GM19193 (cell line): ENCODE data around the gene CDK14.

Source experiments
- POLR2A ChIP-seq: IDR thresholded peaks from 4 replicates; pipeline ENCODE4 v1.6.1; 2011; ENCODE audit not compliant: insufficient read depth, insufficient read length; ENCODE audit errors: extremely low read depth

Gene CDK14

GRCh38 chr7:90617442-90617841 is 21.3 kb downstream of the CDK14 start:
- no peak for TF ChIP-seq POLR2A

GRCh38 chr7:90618876-90619275 is 22.8 kb downstream of the CDK14 start:
- TF ChIP-seq POLR2A, result no peak

GRCh38 chr7:90621125-90621746 is 25.1 kb downstream of the CDK14 start:
- no peak for TF ChIP-seq POLR2A

- no peak for TF ChIP-seq POLR2A
Observed at GRCh38 chr7:90621747-90622140, 25.6 kb downstream of the CDK14 start.

- TF ChIP-seq POLR2A, result no peak
Observed at GRCh38 chr7:90622670-90623069, 26.5 kb downstream of the CDK14 start.

- no peak for TF ChIP-seq POLR2A
Observed at GRCh38 chr7:90624225-90624911, 28.2 kb downstream of the CDK14 start.

- TF ChIP-seq POLR2A, result no peak
Observed at GRCh38 chr7:90625051-90625450, 28.9 kb downstream of the CDK14 start.

- TF ChIP-seq POLR2A, result no peak
Observed at GRCh38 chr7:90625562-90625961, 29.4 kb downstream of the CDK14 start.

- no peak for TF ChIP-seq POLR2A
Observed at GRCh38 chr7:90626013-90626412, 29.9 kb downstream of the CDK14 start.

- no peak for TF ChIP-seq POLR2A
Observed at GRCh38 chr7:90629297-90629918, 33.3 kb downstream of the CDK14 start.

- TF ChIP-seq POLR2A, result no peak
Observed at GRCh38 chr7:90631502-90631901, 35.4 kb downstream of the CDK14 start.

GRCh38 chr7:90642978-90643377 is 46.9 kb downstream of the CDK14 start:
- TF ChIP-seq POLR2A, result no peak

GRCh38 chr7:90645784-90646183 is 49.7 kb downstream of the CDK14 start:
- TF ChIP-seq POLR2A, result no peak

- TF ChIP-seq POLR2A, result no peak
Observed at GRCh38 chr7:90648107-90648506, 52.0 kb downstream of the CDK14 start.

- no peak for TF ChIP-seq POLR2A
Observed at GRCh38 chr7:90648834-90649233, 52.7 kb downstream of the CDK14 start.

GRCh38 chr7:90654718-90655427 is 58.8 kb downstream of the CDK14 start:
- TF ChIP-seq POLR2A, result no peak

- no peak for TF ChIP-seq POLR2A
Observed at GRCh38 chr7:90655566-90655965, 59.4 kb downstream of the CDK14 start.

- TF ChIP-seq POLR2A, result no peak
Observed at GRCh38 chr7:90657481-90657880, 61.4 kb downstream of the CDK14 start.
